Activated CD4-positive, alpha-beta T cell treated with anti-CD3 and anti-CD28 coated beads for 4 hours (primary cell): ENCODE results near the gene TLN1.

Source experiments
- DNase-seq, 2 donors: peaks; one replicate each; pipeline ENCODE4 v3.0.0-alpha.2; 2020

Gene TLN1

DNA sequence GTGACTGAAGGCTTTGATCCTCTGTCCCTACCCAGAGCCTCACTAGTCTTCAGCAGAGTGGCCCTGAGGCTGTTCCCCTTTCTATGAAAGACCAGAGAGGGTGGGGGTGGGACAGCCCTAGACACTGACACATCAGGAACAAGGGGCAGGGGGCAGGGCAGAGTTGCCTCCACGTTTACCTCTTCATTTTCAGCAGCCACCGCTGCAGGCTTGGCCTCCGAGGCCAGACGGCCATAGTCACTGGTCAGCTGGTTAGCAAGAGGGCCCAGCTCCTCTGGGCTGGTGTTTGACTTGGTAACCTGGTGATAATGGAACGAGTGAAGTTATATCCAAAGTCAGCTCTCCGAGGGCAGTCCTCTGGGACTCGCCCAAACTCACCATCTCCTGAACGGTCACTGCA lies 26.6 kb downstream of the TLN1 start:
- no peak for DNase-seq

DNA sequence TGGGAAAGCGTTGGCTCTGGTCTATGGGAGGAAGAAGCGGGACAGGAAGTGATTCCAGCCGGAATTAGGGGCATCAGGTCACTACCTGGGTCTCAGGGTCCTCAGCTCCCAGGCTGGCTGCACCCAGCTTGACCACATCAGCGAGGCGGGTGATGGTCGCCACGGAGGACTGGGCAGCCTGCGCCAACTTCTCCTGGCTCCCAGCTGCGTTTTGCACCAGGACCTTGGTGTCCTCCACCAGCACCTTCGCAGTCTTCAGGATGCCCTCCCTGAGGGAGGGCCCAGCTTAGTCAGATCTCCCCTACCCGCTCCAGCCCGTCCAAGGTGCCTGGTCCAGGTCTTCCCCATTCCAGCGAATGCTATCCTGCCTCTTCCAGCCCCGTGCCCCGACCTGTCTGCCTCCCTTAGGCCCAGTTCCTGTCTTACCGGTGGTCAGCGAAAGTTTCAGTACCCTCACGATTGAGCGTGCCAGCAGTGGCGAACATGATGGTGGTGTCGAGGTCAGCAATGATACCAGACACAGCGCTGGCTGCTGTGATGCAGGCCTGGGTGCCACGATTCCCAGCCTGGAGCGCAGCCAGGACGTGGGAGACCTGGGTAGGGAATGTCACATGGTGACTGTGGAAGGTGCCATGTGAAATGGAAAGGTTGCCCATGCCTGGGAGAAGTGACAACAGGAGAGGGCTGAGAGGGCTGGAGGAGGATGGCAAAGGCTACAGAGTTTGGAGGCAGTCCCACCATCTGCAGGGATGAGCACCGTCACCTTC lies 27.9 kb downstream of the TLN1 start:
- no peak for DNase-seq

DNA sequence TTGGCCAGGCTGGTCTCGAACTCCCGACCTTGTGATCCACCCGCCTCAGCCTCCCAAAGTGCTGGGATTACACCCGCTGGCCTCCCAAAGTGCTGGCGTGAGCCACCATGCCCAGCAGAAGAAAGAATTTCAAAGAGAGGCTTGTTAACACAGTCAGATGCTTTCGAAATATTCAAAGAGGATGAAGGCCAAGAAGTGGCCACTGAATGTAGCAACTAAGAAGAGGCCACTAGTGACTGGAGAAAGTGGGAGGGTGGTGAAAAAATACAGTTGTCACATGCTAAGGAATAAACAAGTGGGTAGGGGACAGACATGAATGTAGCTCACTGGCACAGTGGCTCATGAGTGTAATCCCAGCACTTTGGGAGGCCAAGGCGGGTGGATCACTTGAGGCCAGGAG lies 29.3 kb downstream of the TLN1 start:
- DNase-seq = no peak

DNA sequence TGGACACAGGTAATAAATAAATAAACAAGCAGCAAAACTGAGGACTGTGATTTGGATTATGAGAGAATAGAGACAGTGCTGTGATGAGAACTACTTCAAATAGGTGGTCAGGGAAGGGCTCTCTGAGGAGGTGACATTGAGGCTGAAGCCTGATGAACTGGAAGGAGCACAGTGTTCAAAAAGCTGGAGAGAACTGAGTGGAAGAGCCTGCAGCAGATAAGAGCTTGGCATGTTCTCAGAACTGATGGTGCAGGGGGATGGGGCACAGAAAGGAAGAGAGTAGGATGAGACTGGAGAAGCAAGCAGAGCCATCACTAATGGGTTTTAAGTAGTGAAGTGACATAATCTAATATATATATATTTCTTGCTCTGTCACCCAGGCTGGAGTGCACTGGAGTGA lies 31.1 kb downstream of the TLN1 start:
- DNase-seq = no peak

DNA sequence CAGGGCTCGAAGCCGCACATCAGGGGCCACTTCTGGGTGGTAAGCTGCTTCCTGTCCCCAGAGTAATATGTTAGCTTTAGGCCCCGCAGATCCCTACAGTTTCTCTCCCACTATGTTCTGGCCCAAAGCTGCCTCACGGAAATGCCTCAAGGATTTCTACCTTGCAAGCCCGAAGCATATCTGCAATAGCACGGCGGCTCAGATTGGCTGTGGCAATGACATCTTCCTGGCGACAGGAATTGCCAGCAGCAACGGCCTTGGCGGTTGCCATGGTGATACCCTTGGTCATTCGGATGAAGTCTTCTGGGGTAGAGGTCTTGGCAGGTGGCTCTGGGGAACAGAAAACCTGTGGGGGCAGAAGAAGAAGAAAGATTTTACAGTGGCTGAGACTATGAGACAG lies 32.0 kb downstream of the TLN1 start:
- DNase-seq = no peak

DNA sequence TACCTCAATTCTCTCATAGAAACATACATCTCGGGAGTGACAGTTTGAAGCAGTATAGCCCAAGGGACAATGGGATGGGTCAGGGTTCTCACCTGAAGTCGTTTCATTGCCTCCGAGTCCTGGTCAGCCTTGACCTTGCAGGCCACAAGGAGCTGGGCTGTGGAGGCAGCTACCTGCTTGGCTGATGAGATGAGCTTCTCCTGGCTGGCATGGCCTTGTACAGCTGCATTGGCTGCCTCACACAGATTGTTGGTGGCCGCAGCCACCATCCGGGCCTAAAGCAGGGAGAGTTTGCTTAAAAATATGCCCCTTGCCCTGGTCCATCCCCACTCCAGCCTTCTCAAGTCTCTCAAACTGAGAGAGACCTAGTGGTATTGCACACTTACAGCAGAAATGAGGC lies 33.8 kb downstream of the TLN1 start:
- no peak for DNase-seq

DNA sequence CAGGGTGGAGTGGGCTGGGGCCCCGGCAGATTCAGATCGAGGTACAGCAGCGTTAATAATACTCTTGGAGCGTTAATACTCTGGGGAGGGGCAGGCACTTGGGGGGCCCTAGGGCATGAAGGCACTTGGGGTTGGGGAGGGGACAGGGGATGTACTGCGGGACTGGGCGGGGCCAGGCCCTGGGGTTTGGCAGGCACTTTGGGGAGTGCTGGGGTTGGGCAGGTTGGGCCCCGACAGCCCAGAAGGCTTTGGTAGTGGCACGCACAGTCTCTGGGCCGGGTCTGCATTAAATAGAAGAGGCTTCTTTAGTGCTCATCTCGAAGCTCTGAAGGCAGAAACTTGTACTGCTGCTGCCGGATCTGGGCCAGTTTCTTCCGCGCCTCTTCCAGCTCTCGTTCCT lies 34.5 kb downstream of the TLN1 start:
- DNase-seq = no peak

DNA sequence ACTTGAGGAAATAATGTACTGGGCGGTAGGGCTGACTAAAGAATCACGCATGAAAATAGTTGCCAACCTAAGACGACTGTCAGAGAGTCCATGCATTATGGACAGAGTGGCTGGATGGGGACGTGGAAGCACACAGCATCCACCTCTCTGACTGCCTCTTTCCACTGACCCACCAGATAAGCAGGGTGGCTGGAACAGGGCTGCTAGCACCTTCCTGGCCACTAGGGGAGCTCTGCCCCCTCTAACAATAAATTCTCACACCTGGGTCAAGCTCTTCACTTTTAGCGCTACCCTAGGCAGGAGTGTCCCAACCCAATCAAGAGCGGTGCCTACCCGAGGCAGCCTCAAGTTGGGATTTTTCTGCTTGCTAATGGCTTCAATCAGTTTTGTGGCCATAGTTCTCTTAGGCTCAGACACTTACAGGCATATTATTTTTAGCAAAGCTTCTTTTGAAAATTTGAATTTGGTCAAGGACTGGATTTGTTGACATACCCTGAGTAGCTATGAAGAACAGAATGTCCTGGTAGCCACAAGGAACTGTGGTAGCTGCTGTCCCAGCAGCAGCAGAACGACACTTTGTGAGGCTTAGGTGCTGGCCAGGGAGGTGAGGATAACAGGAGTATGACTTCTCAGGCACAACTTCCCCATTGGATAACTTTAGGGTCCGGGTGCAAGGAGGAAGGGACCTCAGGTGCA lies 35.3 kb downstream of the TLN1 start:
- peak; percentile 46 to 54 for DNase-seq

DNA sequence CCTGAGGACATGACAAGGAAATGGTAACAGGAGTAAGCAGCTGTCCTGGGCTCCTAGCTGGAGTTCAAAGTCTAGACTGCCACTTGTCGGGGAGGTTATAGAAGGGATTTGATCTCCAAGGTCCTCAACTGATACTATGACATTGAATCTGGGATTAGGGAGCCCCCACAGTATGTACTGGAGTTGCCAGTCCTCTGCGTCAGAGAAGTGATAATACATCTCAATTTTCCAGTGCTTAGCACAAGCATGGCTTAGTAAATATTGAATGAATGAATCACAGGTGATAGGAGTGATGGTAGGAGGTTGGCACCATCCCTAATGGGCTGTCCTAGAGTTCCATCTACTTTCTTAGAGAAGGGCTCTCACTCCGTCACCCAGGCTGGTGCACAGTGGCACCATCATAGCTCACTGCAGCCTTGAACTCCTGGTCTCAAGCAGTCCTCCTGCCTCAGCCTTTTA lies 36.0 kb downstream of the TLN1 start:
- no peak for DNase-seq

DNA sequence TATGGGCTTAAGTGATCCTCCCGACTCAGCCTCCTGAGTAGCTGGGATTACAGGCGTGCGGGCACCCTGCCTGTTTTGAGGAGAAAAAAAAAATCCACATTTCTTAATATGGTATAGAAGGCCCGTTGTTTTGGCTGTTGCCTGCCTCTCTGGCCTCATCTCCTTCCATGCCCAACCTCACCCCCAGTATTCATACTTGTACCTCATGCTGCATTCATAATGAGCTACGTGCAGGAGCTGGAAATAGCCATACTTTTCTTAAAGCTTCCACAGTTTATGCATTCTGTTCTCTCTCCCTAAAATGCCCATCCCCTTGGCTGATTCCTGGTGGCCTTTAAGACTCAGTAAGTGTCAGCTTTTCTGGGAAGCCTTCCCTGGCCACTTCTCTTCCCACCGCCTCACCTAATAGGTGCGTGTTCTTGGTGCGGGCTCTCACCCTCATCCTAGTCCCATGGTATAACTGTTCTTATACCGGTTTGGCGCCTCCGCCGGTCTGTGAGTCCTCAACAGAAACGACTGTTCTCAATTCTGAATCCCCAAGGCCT lies 40.2 kb downstream of the TLN1 start:
- no peak for DNase-seq

DNA sequence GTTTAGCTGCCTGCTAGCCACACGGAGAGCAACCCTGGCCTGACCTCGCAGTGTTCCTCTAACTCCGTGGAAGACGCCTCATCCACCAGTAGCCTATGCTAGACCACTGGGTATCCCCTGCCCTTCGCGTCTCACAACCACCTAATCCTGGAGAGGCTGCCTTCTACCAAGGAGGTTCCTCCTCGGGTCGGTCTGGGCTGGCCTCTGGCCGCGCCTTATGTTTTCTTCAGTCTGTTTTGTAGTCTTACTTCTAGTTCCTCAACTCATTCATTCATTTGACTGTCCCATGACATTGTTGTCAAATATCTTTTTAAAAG lies 40.7 kb downstream of the TLN1 start:
- DNase-seq = no peak

DNA sequence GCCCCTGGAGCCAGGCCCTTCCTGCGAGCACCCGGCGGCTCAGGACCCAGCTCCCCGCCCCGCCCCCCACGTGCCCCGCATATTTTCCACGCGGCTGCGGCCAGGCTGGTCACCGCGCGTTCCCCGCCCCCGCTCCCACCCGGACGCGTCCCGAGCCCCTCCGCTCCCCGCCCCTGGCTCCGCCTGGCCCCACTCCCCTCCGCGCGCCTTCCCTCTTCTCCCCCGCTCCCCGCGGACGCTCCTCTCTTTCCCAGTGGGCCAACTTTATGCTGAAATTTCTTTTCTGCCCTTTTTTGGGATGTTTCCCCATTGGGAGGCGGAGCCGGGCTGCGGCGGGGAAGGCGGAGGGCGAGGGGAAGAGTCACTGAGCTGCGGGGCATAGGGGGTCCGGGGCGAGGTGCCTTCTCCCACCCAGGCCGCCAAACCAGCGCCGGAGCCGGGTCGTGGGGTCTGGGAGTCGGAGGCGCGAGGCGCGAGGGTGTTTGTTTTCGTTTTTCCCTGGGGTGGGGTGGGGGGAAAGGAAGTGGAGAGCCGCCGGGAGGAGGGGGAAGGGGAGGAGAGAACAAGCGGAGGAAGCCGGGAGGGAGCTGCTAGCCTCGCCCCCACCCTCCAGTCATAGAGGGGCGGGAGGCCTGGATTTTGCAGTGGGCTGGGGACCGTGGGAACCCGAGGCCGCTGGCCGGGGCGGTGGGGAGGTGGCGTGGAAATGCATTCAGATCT lies 41.2 kb downstream of the TLN1 start:
- DNase-seq = peak; percentile 15 to 36

DNA sequence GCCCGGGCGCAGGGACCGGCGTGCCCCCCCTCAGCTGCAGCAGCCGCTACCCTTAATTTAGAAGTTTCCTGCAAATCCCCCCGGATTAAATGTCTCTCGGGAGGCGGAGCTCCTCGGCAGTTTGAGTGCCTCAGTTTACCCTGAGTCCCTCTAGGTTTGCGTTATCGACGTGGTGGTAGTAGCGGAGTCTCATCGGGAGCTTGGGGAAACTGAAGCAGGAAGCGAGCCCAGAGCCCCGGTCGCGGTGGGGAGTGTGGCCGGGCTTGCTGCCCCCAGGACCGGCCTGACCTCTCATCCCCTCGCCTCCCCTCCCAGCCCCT lies 41.7 kb downstream of the TLN1 start:
- no peak for DNase-seq

DNA sequence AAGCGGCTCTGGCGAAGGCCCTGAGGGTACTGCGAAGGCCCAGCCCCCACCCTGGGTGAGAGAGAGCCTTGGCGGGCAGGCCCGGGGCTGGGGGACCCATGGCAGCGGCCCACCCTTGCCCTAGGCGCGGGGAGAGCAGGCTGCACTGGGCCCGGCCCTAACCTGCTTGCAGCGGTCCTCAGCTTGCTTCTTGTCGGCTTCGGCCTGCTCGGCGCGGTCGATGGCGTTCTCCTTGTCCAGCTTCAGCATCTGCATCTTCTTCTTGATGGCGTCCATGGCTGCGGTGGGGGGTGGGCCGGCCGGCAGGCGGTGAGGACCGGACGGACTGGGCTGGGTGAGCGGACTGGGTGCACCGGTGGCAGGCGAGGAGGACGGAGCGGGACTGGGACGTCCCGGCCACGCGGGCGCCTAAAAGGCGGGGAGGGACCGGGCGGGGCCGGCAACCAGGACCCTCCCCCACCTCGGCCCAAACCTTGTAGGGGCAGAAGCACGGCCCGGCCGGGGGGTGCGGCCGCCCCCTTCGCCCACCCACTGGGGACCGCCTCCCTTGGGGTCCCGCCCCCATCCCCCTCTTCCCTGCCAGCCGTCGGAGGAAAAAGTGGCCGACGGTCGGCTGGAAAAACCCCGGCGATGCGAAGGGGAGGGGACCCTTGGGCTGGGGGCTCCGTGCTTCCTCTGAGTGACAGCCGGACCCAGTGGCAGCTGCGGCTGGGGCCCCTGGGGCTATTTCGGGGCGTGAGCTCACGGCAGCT lies 42.3 kb downstream of the TLN1 start, which contains the start of gene TPM2:
TSS of gene TPM2 (minus strand) at position 384 of the 752 bp plus-strand sequence. CDS start at position 276, 108 bp downstream.
- no peak for DNase-seq

DNA sequence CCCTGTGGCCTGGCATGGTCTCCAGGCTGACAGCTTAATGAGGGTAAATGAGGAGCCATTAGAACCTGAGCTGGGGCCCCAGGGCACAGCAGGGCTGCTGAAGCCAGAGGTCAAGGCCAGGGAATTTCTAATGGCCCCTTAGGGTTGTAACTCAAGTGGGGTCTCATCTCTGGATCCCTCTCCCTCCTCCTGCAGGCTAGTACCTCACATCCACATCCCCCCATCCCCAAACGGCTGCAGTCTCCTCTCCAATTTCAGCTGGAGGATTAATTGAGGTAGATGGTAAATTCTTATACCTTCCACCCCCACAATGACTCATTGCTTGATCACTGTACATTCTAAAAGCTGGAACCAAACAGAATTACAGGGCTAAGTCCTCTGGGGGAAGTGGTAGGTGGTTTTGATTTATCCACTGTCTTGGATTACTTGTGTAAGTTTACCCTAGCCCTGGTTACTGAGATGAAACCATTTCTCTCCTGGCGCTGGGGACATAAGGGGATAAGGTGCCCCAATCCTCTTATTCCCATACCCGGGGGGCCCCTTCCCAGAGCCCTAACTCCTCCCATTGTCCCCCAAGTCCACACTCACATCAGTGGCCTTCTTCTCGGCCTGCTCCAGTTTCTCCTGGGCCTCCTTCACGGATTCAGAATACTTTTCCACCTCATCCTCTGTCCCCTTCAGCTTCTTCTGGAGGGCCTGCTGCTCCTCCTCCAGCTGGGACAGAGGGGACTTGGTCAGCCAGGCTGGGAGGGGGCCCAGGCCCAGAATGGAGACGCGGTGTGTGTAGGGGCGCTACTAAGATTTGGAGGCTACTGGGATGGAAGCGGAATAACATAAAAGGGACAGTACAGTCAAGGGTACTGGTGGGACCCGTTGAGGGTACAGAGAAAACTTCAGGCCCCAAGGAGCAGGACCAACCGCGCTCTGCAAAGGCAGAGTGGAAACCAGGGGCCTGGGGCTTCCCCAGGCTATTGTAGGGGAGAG lies 43.1 kb downstream of the TLN1 start:
- no peak for DNase-seq

DNA sequence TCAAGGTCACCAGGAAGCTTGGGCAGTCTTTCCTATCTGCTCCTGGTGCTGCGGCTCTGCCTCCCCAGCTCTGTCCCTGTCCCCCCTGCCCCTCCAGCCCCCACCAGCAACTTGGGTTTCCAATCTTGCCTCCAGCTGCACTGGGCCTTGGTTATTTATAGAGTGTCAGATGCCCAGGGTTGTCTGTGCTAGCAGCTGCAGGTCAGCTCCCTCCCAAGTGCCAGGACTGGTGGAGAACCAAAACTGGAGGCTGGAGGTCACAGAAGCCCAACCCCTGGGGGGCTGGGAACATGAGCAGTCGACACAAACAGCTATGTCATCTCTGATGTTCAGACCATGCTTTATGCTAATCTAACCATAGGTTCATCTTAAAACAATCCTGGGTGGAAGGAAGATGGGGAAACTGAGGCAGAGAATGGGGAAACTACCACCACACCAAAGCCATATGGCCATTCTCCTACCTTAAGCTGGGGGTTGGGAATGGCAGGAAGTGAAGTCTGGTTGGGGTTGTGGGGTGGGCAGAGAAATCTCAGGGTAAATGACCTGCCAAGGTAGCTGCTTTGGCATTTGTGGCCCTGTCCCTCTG lies 43.9 kb downstream of the TLN1 start:
- DNase-seq = no peak

DNA sequence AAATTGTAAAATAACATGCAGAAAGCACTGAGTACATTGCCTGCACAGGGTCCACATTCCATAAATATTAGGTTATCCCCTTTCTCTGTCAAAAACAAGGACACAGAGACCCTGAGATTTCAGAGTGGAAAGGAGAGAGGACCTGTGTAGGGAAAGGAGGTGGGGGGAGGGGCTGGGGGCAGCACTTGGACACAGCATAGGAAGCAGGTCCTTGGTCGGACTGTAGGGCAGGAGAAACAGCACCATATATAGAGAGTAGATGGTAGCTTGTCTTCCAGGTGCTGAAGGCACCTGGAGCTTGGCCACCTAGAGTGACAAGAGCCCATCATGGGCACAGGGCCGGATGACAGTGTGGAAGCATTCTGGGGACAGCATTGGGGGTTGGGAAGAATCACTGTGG lies 44.7 kb downstream of the TLN1 start:
- DNase-seq = no peak

DNA sequence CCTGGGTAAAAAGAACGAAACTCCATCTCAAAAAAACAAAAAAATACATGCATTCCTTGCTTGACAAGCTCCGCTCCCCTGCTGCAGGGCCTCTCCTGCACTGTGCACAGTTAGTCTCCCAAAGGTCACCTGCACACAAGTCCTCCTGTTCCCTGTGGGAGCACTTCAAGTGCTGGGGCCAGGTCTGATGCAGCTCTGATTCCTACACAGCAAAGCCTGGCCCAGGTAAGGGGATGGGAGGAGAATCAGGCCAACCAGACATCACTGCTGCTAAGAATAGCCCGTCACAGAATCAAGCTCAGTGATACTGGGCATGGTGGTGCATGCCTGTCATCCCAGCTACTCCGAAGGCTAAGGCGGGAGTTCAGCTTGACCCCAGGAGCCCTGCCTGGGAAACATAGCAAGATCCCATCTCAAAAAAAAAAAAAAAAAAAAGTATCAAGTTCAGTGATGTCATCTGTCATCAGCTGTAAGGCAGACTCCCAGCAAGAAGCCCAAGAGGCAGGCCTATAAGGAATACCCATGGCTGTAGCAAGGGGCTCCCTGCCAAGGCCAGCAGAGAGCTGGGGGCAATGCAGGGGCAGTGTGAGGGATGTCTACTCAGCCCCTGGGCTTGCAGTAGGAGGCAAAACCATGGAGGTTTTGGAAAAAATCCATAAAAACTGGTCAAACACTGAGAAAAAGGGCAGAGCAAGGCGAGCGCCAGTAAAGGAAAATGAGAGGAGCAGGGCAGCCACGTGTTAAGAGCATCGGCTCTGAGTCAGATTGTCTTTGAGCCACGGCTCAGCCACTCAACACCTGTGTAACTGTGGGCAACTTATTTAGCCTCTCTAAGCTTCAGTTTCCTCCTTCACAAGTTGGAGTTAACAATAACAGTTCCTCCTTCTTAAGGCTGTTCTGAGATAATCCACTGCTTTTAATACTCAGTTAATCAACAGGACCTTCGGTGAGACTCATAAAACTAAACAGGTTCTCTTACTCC lies 45.5 kb downstream of the TLN1 start:
- DNase-seq = no peak

DNA sequence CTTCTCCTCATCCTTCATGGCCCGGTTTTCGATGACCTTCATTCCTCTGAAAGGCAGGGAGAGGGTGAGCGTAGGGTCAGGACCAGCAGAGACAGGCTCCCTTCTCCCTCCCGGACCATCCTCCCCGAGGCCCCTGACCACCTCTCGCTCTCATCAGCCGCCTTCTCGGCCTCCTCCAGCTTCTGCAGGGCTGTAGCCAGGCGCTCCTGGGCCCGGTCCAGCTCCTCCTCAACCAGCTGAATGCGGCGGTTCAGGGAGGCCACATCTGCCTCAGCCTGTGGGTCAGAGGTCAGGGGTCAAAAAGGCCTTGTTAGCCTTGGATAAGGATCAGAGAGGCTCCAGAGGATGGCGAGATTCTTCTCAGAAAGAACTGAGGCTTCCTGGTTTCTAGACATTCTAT lies 46.5 kb downstream of the TLN1 start:
- DNase-seq = no peak

DNA sequence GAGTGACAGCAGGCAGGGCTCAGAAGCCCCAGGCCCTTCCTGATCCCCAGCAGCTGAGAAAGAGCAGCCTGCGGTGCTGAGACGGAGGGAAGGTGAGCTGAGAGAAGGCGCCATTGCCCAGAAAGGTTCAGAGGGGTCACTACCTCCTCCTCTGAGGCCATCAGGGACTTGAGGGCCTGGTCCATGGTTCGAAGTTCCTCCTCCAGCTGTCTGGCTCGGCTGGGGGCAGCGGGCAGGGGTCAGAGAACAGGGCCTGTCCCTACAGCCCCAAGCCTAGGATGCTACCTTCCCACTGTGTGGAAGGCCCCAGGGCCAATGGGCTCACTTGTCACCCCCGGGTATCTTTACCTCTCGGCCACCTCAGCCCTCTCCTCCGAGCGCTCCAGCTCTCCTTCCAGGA lies 47.1 kb downstream of the TLN1 start:
- no peak for DNase-seq
